ENCODE data around the gene IFT81. TPM values are rescaled to one million over a fixed set of nuclear protein-coding genes. Genes with fewer than 3 reads are reported as not detected.
"Not testable (repeated sequence)": the region's sequence is repeated elsewhere in the genome, so short reads cannot be mapped to it uniquely, and the experiment has no call there.

The IFT81 gene
- total RNA-seq, 1 donor from 2014 or later: 18.3 TPM

DNA sequence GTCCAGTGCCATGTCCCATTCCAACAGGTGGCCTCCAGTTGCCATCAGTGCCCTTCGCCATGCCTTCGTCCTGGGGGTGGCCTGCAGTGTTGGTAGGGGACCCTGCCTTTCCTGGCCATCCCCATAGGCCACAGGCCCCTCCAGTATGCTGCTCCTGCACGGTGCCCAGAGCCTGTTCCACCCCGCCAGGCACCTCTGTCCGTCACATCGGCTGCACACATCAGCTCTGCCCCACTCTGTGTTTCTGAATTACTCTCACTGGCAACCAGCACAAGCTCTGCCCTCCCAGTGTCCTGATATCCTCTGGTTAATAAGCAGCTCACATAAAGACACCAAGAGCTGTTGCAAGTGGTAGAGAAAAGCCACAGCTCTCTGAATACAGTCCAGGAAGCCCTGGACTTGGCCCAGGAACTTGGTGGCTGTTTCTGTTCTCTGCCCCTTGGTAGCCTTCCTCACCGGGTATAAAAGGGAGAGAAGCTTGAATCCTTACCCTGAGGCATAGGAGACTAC lies 125.6 kb downstream of the IFT81 start:
- Histone ChIP-seq H3K27ac (ENCODE audit: low read depth, low read length) (peak overlapping the region; percentile 72), H3K4me3 (ENCODE audit: low read length in 3 of 3) (peak overlapping the region in 2 of 3 donors; percentile 21 to 45), H3K9me3 (ENCODE audit: control insufficient read depth in 3 of 3, low read length in 3 of 3) (no peaks in the 10 kb centered on the region), H3K36me3 (ENCODE audit: control insufficient read depth in 3 of 3, insufficient read depth in 3 of 3, low read length in 3 of 3) (no peaks in the 10 kb centered on the region), H3K27me3 (ENCODE audit: control insufficient read depth in 3 of 3, insufficient read depth in 3 of 3, low read length in 3 of 3) (no peaks in the 10 kb centered on the region), H3K9ac (ENCODE audit: low read depth in 1 of 3, low read length in 3 of 3) (peak overlapping the region in 2 of 3 donors; percentile 63 to 77), H3K4me1 (ENCODE audit: control insufficient read depth in 3 of 3, insufficient read depth in 3 of 3, low read length in 3 of 3) (peaks cover 51 to 65% (median 62%) of the 10 kb centered on the region in 3 donors)

DNA sequence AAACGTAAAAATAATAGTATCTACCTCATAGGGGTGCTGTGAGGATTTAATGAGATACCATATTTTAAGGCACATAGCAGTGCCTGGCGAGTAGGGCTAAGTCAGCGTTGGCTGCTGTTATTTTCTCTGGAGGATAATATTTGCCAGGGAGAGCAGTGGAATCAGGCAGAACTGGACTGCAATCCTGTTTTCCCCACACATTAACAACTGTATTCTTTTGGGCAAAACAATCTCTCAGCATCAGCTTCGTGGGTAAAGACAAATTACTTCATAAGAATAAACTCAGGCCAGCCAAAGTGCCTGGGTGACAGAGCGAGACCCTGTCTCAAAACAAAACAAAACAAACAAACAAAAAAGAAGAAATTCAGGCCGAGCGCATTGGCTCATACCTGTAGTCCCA lies 127.2 kb downstream of the IFT81 start:
- Histone ChIP-seq H3K4me3 (ENCODE audit: low read length in 3 of 3) (no peak overlapping the region), H3K27ac (ENCODE audit: low read depth, low read length) (peak overlapping the region; percentile 7), H3K4me1 (ENCODE audit: control insufficient read depth in 3 of 3, insufficient read depth in 3 of 3, low read length in 3 of 3) (peaks cover 50 to 56% (median 50%) of the 10 kb centered on the region in 3 donors), H3K9ac (ENCODE audit: low read depth in 1 of 3, low read length in 3 of 3) (no peak overlapping the region), H3K27me3 (ENCODE audit: control insufficient read depth in 3 of 3, insufficient read depth in 3 of 3, low read length in 3 of 3) (no peaks in the 10 kb centered on the region), H3K9me3 (ENCODE audit: control insufficient read depth in 3 of 3, low read length in 3 of 3) (no peaks in the 10 kb centered on the region), H3K36me3 (ENCODE audit: control insufficient read depth in 3 of 3, insufficient read depth in 3 of 3, low read length in 3 of 3) (no peaks in the 10 kb centered on the region)

DNA sequence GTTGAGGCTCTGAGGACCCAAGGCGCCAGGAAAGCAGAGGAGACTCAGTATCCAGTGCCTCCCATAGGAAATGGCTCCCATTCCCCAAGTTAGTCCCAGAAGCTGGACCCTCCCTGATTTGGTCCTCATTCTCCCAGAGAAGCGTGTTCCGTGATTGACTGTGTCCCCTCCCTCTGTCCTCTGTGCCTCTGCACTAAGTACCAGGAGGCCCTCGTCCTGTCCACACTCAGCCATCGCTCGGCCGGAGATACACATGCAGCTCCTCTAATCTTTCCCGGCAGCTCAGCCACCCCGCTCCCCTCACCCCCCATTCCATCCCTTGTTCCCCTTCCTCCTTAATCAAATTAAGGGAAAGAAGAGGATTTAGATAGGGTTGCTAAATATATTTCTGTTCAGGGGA lies 128.6 kb downstream of the IFT81 start:
- H3K27me3 ChIP-seq (ENCODE audit: control insufficient read depth in 3 of 3, insufficient read depth in 3 of 3, low read length in 3 of 3): no peaks in the 10 kb centered on the region
- H3K36me3 ChIP-seq (ENCODE audit: control insufficient read depth in 3 of 3, insufficient read depth in 3 of 3, low read length in 3 of 3): no peaks in the 10 kb centered on the region
- no peaks in the 10 kb centered on the region for H3K9me3 ChIP-seq (ENCODE audit: control insufficient read depth in 3 of 3, low read length in 3 of 3)
- H3K9ac ChIP-seq (ENCODE audit: low read depth in 1 of 3, low read length in 3 of 3): peak overlapping the region in 2 of 3 donors; percentile 38 to 62
- H3K4me1 ChIP-seq (ENCODE audit: control insufficient read depth in 3 of 3, insufficient read depth in 3 of 3, low read length in 3 of 3): peaks cover 41 to 52% (median 45%) of the 10 kb centered on the region in 3 donors
- H3K27ac ChIP-seq (ENCODE audit: low read depth, low read length): peak overlapping the region; percentile 83
- H3K4me3 ChIP-seq (ENCODE audit: low read length in 3 of 3): peak overlapping the region in 1 of 3 donors; percentile 7

DNA sequence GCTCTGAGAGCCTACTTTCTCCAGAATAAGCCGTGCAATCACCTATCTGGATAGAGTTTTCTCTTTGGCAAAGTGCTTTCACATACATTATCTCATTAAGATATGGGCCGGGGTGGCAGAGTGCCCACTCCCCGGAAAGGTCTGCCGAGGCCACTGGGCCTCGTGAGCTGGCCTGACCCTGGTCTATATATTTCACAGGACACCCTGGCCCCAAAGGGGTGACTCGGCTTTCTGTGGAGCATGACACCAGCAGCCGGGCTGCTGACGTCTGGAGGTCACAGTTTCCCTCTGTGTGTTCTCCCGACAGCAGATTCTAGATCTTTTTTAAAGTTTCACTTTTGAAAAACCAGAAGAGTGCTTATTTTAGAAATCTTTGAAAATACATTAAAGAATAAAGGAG lies 129.0 kb downstream of the IFT81 start:
- no peaks in the 10 kb centered on the region for H3K9me3 ChIP-seq (ENCODE audit: control insufficient read depth in 3 of 3, low read length in 3 of 3)
- H3K27ac ChIP-seq (ENCODE audit: low read depth, low read length): peak overlapping the region; percentile 83
- peaks cover 37 to 49% (median 40%) of the 10 kb centered on the region in 3 donors for H3K4me1 ChIP-seq (ENCODE audit: control insufficient read depth in 3 of 3, insufficient read depth in 3 of 3, low read length in 3 of 3)
- peak overlapping the region; percentile 8 to 62 (median 23) for H3K9ac ChIP-seq (ENCODE audit: low read depth in 1 of 3, low read length in 3 of 3)
- no peaks in the 10 kb centered on the region for H3K27me3 ChIP-seq (ENCODE audit: control insufficient read depth in 3 of 3, insufficient read depth in 3 of 3, low read length in 3 of 3)
- peak overlapping the region in 1 of 3 donors; percentile 20 for H3K4me3 ChIP-seq (ENCODE audit: low read length in 3 of 3)
- H3K36me3 ChIP-seq (ENCODE audit: control insufficient read depth in 3 of 3, insufficient read depth in 3 of 3, low read length in 3 of 3): no peaks in the 10 kb centered on the region

DNA sequence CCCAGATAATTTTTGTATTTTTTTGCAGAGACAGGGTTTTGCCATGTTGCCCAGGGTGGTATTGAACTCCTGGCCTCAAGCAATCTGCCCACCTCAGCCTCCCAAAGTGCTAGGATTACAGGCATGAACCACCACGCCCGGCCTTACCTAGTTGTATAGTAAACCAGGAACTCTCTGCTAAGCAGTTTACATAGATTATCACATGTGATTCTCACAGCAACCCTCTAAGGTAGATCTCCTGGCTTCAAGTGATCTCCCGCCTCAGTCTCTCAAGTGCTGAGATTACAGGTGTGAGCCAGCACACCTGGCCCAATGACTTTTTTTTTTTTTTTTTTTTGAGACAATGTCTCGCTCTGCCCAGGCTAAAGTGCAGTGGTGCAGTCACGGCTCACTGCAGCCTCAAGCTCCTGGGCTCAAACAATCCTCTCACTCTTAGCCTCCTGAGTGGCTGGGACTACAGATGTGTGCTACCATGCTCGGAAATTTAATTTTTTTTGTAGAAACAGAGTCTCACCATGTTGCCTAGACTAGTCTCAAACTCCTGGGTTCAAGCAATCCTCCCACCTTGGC lies 130.9 kb downstream of the IFT81 start:
- no peaks in the 10 kb centered on the region for H3K27me3 ChIP-seq (ENCODE audit: control insufficient read depth in 3 of 3, insufficient read depth in 3 of 3, low read length in 3 of 3)
- no peak overlapping the region for H3K9ac ChIP-seq (ENCODE audit: low read depth in 1 of 3, low read length in 3 of 3)
- no peaks in the 10 kb centered on the region for H3K36me3 ChIP-seq (ENCODE audit: control insufficient read depth in 3 of 3, insufficient read depth in 3 of 3, low read length in 3 of 3)
- no peak overlapping the region for H3K4me3 ChIP-seq (ENCODE audit: low read length in 3 of 3)
- H3K4me1 ChIP-seq (ENCODE audit: control insufficient read depth in 3 of 3, insufficient read depth in 3 of 3, low read length in 3 of 3): peaks cover 18 to 30% (median 22%) of the 10 kb centered on the region in 3 donors
- no peaks in the 10 kb centered on the region for H3K9me3 ChIP-seq (ENCODE audit: control insufficient read depth in 3 of 3, low read length in 3 of 3)
- no peak overlapping the region for H3K27ac ChIP-seq (ENCODE audit: low read depth, low read length)

DNA sequence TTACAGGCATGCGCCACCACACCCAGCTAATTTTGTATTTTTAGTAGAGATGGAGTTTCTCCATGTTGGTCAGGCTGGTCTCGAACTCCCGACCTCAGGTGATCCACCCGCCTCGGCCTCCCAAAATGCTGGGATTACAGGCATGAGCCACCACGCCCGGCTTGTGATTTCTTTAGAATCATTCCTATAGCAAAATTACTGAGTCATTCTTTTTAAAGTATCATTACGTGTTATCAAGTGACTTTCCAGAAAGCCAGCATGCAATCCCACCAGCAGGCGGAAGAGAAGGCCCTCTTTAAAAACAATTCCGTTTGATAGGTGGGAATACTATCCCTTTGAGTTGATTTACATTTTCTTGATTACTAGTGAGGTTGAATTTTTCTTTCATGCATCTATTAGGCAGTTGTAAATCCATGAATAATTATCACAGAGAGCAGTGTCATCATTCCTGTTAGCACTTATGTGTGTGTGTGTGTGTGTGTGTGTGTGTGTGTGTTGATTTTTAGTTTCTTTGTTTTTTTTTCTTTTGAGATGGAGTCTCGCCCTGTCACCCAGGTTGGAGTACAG lies 131.8 kb downstream of the IFT81 start:
- not testable (repeated sequence) for H3K9me3 ChIP-seq (ENCODE audit: control insufficient read depth in 3 of 3, low read length in 3 of 3); H3K27me3 ChIP-seq (ENCODE audit: control insufficient read depth in 3 of 3, insufficient read depth in 3 of 3, low read length in 3 of 3); H3K9ac ChIP-seq (ENCODE audit: low read depth in 1 of 3, low read length in 3 of 3); H3K36me3 ChIP-seq (ENCODE audit: control insufficient read depth in 3 of 3, insufficient read depth in 3 of 3, low read length in 3 of 3); H3K4me3 ChIP-seq (ENCODE audit: low read length in 3 of 3)
- peak overlapping the region; percentile 66 for H3K27ac ChIP-seq (ENCODE audit: low read depth, low read length)
- H3K4me1 ChIP-seq (ENCODE audit: control insufficient read depth in 3 of 3, insufficient read depth in 3 of 3, low read length in 3 of 3): peaks cover 13 to 22% (median 14%) of the 10 kb centered on the region in 3 donors

DNA sequence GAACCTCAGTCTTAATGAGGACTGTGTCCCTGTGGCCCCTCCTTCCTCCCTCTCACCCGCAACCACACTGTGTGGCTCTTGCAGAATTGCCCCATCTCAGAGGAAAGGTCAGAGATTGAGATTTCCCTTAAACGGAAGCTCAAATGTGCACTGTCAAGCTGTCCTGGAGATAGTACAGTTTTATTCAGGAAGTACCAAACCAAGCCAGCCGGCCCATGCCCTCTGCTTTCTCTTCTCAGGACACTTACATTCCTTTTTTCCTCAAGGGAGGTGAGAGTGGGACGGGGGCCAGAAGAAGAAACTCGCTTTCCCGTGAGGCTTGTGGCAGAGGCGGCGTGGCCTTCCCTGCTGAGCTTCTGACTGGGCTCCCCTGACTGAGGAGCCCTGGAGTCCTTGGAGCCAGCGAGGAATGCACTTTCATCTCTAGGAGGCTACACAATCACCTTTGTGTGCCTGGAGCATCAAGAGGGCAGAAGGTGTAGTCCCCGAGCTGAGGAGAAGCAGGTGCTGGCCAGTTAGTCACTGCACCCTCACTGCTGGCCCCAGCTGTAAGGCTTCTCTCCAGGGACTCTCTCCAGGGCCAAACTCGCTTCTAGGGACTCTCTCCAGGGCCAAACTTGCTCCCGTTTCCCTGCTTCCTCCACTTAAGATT lies 132.7 kb downstream of the IFT81 start:
- Histone ChIP-seq H3K36me3 (ENCODE audit: control insufficient read depth in 3 of 3, insufficient read depth in 3 of 3, low read length in 3 of 3) (no peaks in the 10 kb centered on the region), H3K27ac (ENCODE audit: low read depth, low read length) (peak overlapping the region; percentile 66), H3K4me1 (ENCODE audit: control insufficient read depth in 3 of 3, insufficient read depth in 3 of 3, low read length in 3 of 3) (peaks cover 12 to 22% (median 14%) of the 10 kb centered on the region in 3 donors), H3K4me3 (ENCODE audit: low read length in 3 of 3) (no peak overlapping the region), H3K9ac (ENCODE audit: low read depth in 1 of 3, low read length in 3 of 3) (peak overlapping the region in 2 of 3 donors; percentile 10 to 33), H3K9me3 (ENCODE audit: control insufficient read depth in 3 of 3, low read length in 3 of 3) (no peaks in the 10 kb centered on the region), H3K27me3 (ENCODE audit: control insufficient read depth in 3 of 3, insufficient read depth in 3 of 3, low read length in 3 of 3) (no peaks in the 10 kb centered on the region)

DNA sequence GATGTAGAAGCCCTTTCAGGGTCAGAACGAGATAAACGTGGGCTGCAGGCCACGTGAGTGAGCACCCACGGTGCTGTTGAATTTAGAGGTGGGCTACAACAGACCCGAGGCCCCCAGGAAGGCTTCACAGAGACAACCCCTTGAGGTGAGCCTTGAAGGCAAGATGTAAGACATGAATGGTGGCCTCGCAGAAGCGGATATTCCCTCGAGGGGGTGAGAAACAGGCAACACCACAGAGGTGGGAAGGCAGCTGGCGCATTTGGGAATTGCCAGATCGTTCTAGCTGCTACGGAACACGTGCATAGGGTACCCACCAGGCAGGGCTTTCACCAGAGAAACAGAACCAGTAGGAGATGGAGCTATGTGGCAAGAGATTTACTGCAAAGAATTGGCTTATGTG lies 134.3 kb downstream of the IFT81 start:
- no peak overlapping the region for H3K4me3 ChIP-seq (ENCODE audit: low read length in 3 of 3)
- H3K9ac ChIP-seq (ENCODE audit: low read depth in 1 of 3, low read length in 3 of 3): no peak overlapping the region
- H3K36me3 ChIP-seq (ENCODE audit: control insufficient read depth in 3 of 3, insufficient read depth in 3 of 3, low read length in 3 of 3): no peaks in the 10 kb centered on the region
- peaks cover 5 to 14% (median 8%) of the 10 kb centered on the region in 3 donors for H3K4me1 ChIP-seq (ENCODE audit: control insufficient read depth in 3 of 3, insufficient read depth in 3 of 3, low read length in 3 of 3)
- H3K27me3 ChIP-seq (ENCODE audit: control insufficient read depth in 3 of 3, insufficient read depth in 3 of 3, low read length in 3 of 3): no peaks in the 10 kb centered on the region
- no peaks in the 10 kb centered on the region for H3K9me3 ChIP-seq (ENCODE audit: control insufficient read depth in 3 of 3, low read length in 3 of 3)
- no peak overlapping the region for H3K27ac ChIP-seq (ENCODE audit: low read depth, low read length)

DNA sequence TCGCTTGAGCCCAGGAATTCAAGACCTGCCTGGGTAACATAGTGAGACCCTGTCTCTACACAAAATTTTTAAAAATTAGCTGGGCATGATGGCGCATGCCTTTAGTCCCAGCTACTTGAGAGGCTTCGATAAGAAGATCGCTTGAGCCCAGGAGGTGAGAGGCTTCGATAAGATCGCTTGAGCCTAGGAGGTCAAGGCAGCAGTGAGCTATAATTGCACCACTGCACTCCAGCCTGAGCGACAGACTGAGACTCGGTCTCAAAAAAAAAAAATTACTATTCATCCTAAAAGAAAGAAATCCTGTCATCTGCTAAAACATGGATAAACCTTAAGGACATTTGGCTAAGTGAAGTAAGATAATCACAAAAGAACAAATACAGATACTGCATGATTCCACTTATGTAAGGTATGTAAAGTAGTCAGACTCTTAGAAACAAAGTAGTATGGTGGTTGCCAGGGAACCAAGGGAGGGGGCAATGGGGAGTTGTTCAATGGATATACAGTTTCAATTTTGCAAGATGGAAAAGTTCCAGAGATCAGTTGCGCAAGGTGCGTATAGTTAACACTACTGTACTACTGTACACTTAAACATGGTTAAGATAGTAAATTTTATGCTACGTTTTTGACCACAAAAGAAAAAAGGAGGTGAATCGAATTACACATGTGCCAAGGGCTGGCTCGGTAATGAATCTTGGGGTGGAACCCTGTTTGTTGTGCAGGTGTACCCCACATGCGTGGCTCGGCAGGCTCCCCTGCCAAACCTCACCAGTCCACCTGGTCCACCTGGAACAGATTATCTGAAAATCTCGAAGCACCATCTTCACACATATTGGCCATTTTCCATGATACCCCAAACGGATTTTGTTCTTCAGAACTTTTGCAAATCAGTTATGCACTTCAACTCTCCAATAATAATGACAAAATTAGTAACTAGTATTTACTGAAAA lies 138.6 kb downstream of the IFT81 start:
- H3K27ac ChIP-seq (ENCODE audit: low read depth, low read length): no peak overlapping the region
- H3K36me3 ChIP-seq (ENCODE audit: control insufficient read depth in 3 of 3, insufficient read depth in 3 of 3, low read length in 3 of 3): no peaks in the 10 kb centered on the region
- no peaks in the 10 kb centered on the region for H3K27me3 ChIP-seq (ENCODE audit: control insufficient read depth in 3 of 3, insufficient read depth in 3 of 3, low read length in 3 of 3)
- H3K4me1 ChIP-seq (ENCODE audit: control insufficient read depth in 3 of 3, insufficient read depth in 3 of 3, low read length in 3 of 3): peaks cover 13 to 15% (median 14%) of the 10 kb centered on the region in 3 donors
- H3K9ac ChIP-seq (ENCODE audit: low read depth in 1 of 3, low read length in 3 of 3): no peak overlapping the region
- no peak overlapping the region for H3K4me3 ChIP-seq (ENCODE audit: low read length in 3 of 3)
- no peaks in the 10 kb centered on the region for H3K9me3 ChIP-seq (ENCODE audit: control insufficient read depth in 3 of 3, low read length in 3 of 3)

All from skeletal muscle tissue (tissue), 4 donors.